ENCODE results near the gene DAPK1. TPM values are rescaled to one million over a fixed set of nuclear protein-coding genes. Genes with fewer than 3 reads are reported as not detected.

The DAPK1 gene
- total RNA-seq, 1 donor from 2014 or later, result 29.5 TPM

DNA sequence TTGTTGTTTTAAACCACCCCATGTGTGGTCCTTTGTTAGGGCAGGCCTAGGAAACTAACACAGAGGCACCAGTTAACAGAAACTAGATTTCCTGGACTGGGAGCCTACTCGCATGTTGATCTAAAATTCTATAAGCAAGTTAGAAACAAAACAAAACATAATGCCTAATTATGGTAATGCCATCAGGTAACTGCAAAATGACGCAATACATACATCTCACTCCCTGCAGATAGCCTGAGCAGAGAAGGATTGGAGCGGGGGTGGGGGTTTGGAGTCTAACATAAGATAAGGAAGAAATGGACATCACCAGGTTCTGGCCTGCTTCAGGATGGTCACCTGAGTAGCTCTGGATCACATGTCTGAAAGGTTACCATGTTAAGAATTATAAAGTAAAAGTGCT is 114.9 kb downstream of the DAPK1 start:
- Histone ChIP-seq H3K4me2 (no peak overlapping the region), H3K27ac (no peak overlapping the region), H4K20me1 (ENCODE audit: low read depth) (peaks cover 31% of the 10 kb centered on the region), H3K79me2 (ENCODE audit: low read depth) (no peaks in the 10 kb centered on the region), H3K4me3 (no peak overlapping the region), H2AFZ (replicated peaks) (no peak overlapping the region), H3K9me3 (ENCODE audit: low read depth) (no peaks in the 10 kb centered on the region), H3F3A (ENCODE audit: low read depth) (peaks cover 13% of the 10 kb centered on the region), H3K4me1 (peaks cover 26% of the 10 kb centered on the region), H3K9ac (no peak overlapping the region), H3K36me3 (no peaks in the 10 kb centered on the region), H3K27me3 (no peaks in the 10 kb centered on the region)
- peaks cover 45% of the 10 kb centered on the region for H3K4me1 Mint-ChIP-seq
- H3K9me3 Mint-ChIP-seq, result peaks cover under 1% of the 10 kb centered on the region
- no peak overlapping the region for H3K4me3 Mint-ChIP-seq
- TF ChIP-seq EZH2 (IDR thresholded peaks at IDR 0.05) (no peak), CTCF (IDR thresholded peaks at IDR 0.05) (no peak), EZH2phosphoT487 (IDR thresholded peaks at IDR 0.05) (no peak)
- peaks cover 2% of the 10 kb centered on the region for H3K27me3 Mint-ChIP-seq (ENCODE audit: insufficient read depth, low read depth)
- H3K27ac Mint-ChIP-seq, result no peak overlapping the region
- peaks cover 57% of the 10 kb centered on the region for H3K36me3 Mint-ChIP-seq
- no peak for DNase-seq (ENCODE audit: low spot score)

DNA sequence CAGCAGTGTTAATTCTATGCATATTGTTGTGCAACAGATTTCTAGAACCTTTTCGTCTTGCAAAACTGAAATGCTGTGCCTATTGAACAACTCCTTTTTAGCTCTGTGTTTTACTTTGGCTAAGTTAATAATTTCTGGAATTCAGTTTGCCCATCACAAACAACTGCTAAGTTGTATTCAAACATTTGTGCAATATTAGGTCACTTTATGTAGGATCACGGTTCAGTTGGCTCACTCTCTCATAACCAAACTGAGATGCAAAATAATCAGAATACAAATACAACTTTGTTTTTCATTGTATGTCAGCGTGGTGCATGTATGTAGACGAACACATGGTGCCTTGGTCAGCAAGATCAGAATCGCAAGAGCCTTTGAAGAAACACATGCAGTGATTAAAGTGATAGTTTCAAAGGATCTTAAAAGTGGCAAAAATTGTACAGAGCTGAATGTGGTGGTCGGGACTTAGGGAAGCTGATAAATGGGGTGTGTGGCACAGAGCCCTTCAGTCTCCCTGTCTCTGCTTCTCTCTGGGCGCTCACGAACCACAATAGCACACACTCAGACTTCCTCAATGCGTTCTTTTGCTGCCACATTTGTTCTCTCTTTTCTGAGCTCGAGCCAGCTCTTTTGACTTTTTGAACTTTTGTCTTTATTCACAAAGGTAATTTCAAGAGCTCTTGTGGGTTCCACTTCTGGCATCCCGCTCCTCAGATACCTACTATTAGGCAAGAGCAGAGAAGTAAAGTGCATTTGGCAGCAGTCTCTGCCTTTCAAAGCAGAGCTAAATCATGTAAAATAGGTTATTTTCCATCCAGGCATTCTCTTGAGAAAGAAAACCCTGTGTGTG is 115.8 kb downstream of the DAPK1 start:
- no peaks in the 10 kb centered on the region for H3K79me2 ChIP-seq (ENCODE audit: low read depth)
- peaks cover 26% of the 10 kb centered on the region for H3K4me1 ChIP-seq

GRCh38 chr9:87614397-87614796 is 116.7 kb downstream of the DAPK1 start:
- H3K27me3 Mint-ChIP-seq (ENCODE audit: insufficient read depth, low read depth), result peaks cover 2% of the 10 kb centered on the region
- no peak overlapping the region for H3K27ac Mint-ChIP-seq
- H2AFZ ChIP-seq (replicated peaks), result no peak overlapping the region
- DNase-seq (ENCODE audit: low spot score), result no peak
- peaks cover 21% of the 10 kb centered on the region for H4K20me1 ChIP-seq (ENCODE audit: low read depth)
- H3K9me3 ChIP-seq (ENCODE audit: low read depth), result no peaks in the 10 kb centered on the region
- H3F3A ChIP-seq (ENCODE audit: low read depth), result peaks cover 13% of the 10 kb centered on the region
- H3K4me1 Mint-ChIP-seq, result peaks cover 30% of the 10 kb centered on the region
- H3K9ac ChIP-seq, result no peak overlapping the region
- peaks cover 5% of the 10 kb centered on the region for H3K9me3 Mint-ChIP-seq
- H3K36me3 Mint-ChIP-seq, result peaks cover 55% of the 10 kb centered on the region
- H3K79me2 ChIP-seq (ENCODE audit: low read depth), result no peaks in the 10 kb centered on the region
- TF ChIP-seq EZH2 (IDR thresholded peaks at IDR 0.05), result no peak
- no peak for TF ChIP-seq CTCF (IDR thresholded peaks at IDR 0.05)
- no peak for TF ChIP-seq EZH2phosphoT487 (IDR thresholded peaks at IDR 0.05)
- no peak overlapping the region for H3K4me3 Mint-ChIP-seq
- no peak overlapping the region for H3K4me3 ChIP-seq
- no peak overlapping the region for H3K4me2 ChIP-seq
- H3K27me3 ChIP-seq, result no peaks in the 10 kb centered on the region
- H3K4me1 ChIP-seq, result peaks cover 26% of the 10 kb centered on the region
- H3K36me3 ChIP-seq, result no peaks in the 10 kb centered on the region
- no peak overlapping the region for H3K27ac ChIP-seq

More for the DNA sequence above, 115.8 kb downstream of the DAPK1 start:
- Histone ChIP-seq H3K9me3 (ENCODE audit: low read depth) (no peaks in the 10 kb centered on the region), H4K20me1 (ENCODE audit: low read depth) (peaks cover 22% of the 10 kb centered on the region), H3F3A (ENCODE audit: low read depth) (peaks cover 13% of the 10 kb centered on the region), H3K9ac (no peak overlapping the region), H3K4me3 (no peak overlapping the region), H3K27ac (no peak overlapping the region), H3K27me3 (no peaks in the 10 kb centered on the region), H2AFZ (replicated peaks) (no peak overlapping the region), H3K4me2 (no peak overlapping the region), H3K36me3 (no peaks in the 10 kb centered on the region)
- no peak overlapping the region for H3K27ac Mint-ChIP-seq
- H3K9me3 Mint-ChIP-seq, result peaks cover 5% of the 10 kb centered on the region
- peaks cover 2% of the 10 kb centered on the region for H3K27me3 Mint-ChIP-seq (ENCODE audit: insufficient read depth, low read depth)
- no peak for TF ChIP-seq CTCF (IDR thresholded peaks at IDR 0.05)
- H3K4me1 Mint-ChIP-seq, result peaks cover 38% of the 10 kb centered on the region
- H3K4me3 Mint-ChIP-seq, result no peak overlapping the region
- H3K36me3 Mint-ChIP-seq, result peaks cover 57% of the 10 kb centered on the region
- DNase-seq (ENCODE audit: low spot score), result no peak

All from neural progenitor cell (in vitro differentiated cells).